HFFc6 (cell line): ENCODE data around the gene AOX1. TPM values are rescaled to one million over a fixed set of nuclear protein-coding genes. Genes with fewer than 3 reads are reported as not detected.

Experiments
- DNase-seq: peaks from one replicate; pipeline ENCODE4 v3.0.0-alpha.2; 2018
- H3K27ac Mint-ChIP-seq: 2 replicates; pipeline ENCODE4 v1.8.0; 2020; ENCODE audit warnings: mild to moderate bottlenecking, mixed read lengths
- H3K27me3 Mint-ChIP-seq: 2 replicates; pipeline ENCODE4 v1.8.0; 2021; ENCODE audit warnings: mild to moderate bottlenecking, moderate library complexity, mixed read lengths; ENCODE audit not compliant: insufficient read depth
- H3K36me3 Mint-ChIP-seq: 2 replicates; pipeline ENCODE4 v1.8.0; 2021; ENCODE audit warnings: low read depth, mixed read lengths
- H3K4me1 Mint-ChIP-seq: 2 replicates; pipeline ENCODE4 v1.8.0; 2020; ENCODE audit warnings: low read depth, mixed read lengths
- H3K4me3 Mint-ChIP-seq: 2 replicates; pipeline ENCODE4 v1.8.0; 2020; ENCODE audit warnings: mild to moderate bottlenecking, moderate library complexity, mixed read lengths
- H3K9me3 Mint-ChIP-seq: 2 replicates; pipeline ENCODE4 v1.8.0; 2020; ENCODE audit warnings: mild to moderate bottlenecking, mixed read lengths
- CTCF ChIP-seq: fragments of 200-600 bp; sonication (generic); IDR thresholded peaks from 2 replicates; pipeline ENCODE4 v1.5.0; 2021; ENCODE audit warnings: antibody characterized with exemption, mild to moderate bottlenecking
- total RNA-seq, 6 experiments: library from RNA; stranded (reverse); fragmentation: NEBNext Ultra II Directional; extraction: Animal tissue kit (Norgen Biotek cat#: 25700); gene quantifications; 2 replicates in 1 of 6; 3 replicates in 5 of 6; pipeline ENCODE4 v1.2.3, GENCODE V29; 2021

Gene AOX1
- total RNA-seq, 6 experiments from 2014 or later, result 46.7 to 71.7 (median 62.1) TPM

- DNase-seq, result no peak
- no peak for TF ChIP-seq CTCF
- Mint-ChIP-seq H3K4me3 (no peak overlapping the region), H3K4me1 (peaks cover 78% of the 10 kb centered on the region), H3K27ac (no peak overlapping the region), H3K36me3 (peaks cover 25% of the 10 kb centered on the region), H3K9me3 (no peaks in the 10 kb centered on the region), H3K27me3 (no peaks in the 10 kb centered on the region; the same call in 1 of the 2 replicates)
These were observed 35.0 kb downstream of the AOX1 start for GRCh38 chr2:200620606-200621390.

GRCh38 chr2:200622106-200622505 is 36.3 kb downstream of the AOX1 start:
- peaks cover 36% of the 10 kb centered on the region for H3K36me3 Mint-ChIP-seq
- no peak overlapping the region; the same call in 1 of the 2 replicates for H3K27ac Mint-ChIP-seq
- no peaks in the 10 kb centered on the region for H3K9me3 Mint-ChIP-seq
- H3K4me1 Mint-ChIP-seq, result peaks cover 78% of the 10 kb centered on the region
- H3K4me3 Mint-ChIP-seq, result no peak overlapping the region
- DNase-seq, result no peak
- TF ChIP-seq CTCF, result no peak
- no peaks in the 10 kb centered on the region; the same call in 1 of the 2 replicates for H3K27me3 Mint-ChIP-seq

- TF ChIP-seq CTCF, result no peak
- DNase-seq, result no peak
- Mint-ChIP-seq H3K4me1 (peaks cover 77% of the 10 kb centered on the region), H3K27me3 (no peaks in the 10 kb centered on the region; the same call in 1 of the 2 replicates), H3K27ac (peak overlapping the region; percentile 97), H3K4me3 (no peak overlapping the region; the same call in 1 of the 2 replicates), H3K36me3 (peaks cover 56% of the 10 kb centered on the region), H3K9me3 (no peaks in the 10 kb centered on the region)
These were observed 38.2 kb downstream of the AOX1 start for GRCh38 chr2:200624026-200624425.

- DNase-seq, result peak; percentile 73
- TF ChIP-seq CTCF, result no peak
- H3K4me1 Mint-ChIP-seq, result peaks cover 72% of the 10 kb centered on the region
- H3K36me3 Mint-ChIP-seq, result peaks cover 61% of the 10 kb centered on the region
- H3K9me3 Mint-ChIP-seq, result no peaks in the 10 kb centered on the region
- no peaks in the 10 kb centered on the region; the same call in 1 of the 2 replicates for H3K27me3 Mint-ChIP-seq
- peak overlapping the region; percentile 97 for H3K27ac Mint-ChIP-seq
- H3K4me3 Mint-ChIP-seq, result peak overlapping the region; percentile 35; the same call in 1 of the 2 replicates
These were observed 38.8 kb downstream of the AOX1 start for GRCh38 chr2:200624658-200625057.

- Mint-ChIP-seq H3K36me3 (peaks cover 62% of the 10 kb centered on the region), H3K4me1 (peaks cover 71% of the 10 kb centered on the region), H3K27me3 (no peaks in the 10 kb centered on the region; the same call in 1 of the 2 replicates), H3K9me3 (no peaks in the 10 kb centered on the region), H3K27ac (peak overlapping the region; percentile 97), H3K4me3 (peak overlapping the region; percentile 28; the same call in 1 of the 2 replicates)
- DNase-seq, result no peak
- TF ChIP-seq CTCF, result no peak
These were observed 39.5 kb downstream of the AOX1 start for GRCh38 chr2:200625282-200625681.
